BJ (cell line): Measurements from ENCODE around the gene EVI5. TPM values are rescaled to one million over a fixed set of nuclear protein-coding genes. Genes with fewer than 3 reads are reported as not detected.

Experiments used
- CTCF ChIA-PET: fragments of 350-600 bp; formaldehyde crosslinking; extraction: SDS; loops from one replicate; lab custom pipeline; 2021; ENCODE audit warnings: antibody characterized with exemption, inconsistent platforms; lab: Yijun Ruan, JAX
- POLR2A ChIA-PET: fragments of 300-600 bp; sonication (Branson Sonifier 250); formaldehyde crosslinking; extraction: SDS; loops from one replicate; lab custom pipeline; 2021; ENCODE audit warnings: antibody characterized with exemption; lab: Charles Lee
- DNase-seq: peaks from one replicate; pipeline ENCODE4 v3.0.0-alpha.2; 2011; ENCODE audit warnings: low read depth
- H3K27me3 ChIP-seq: 2 replicates; pipeline ENCODE4 v1.6.0; 2011; ENCODE audit warnings: low read length; ENCODE audit not compliant: control insufficient read depth, insufficient read depth
- H3K36me3 ChIP-seq: 2 replicates; pipeline ENCODE4 v1.5.1; 2011; ENCODE audit warnings: low read length; ENCODE audit not compliant: control insufficient read depth, insufficient read depth
- H3K4me3 ChIP-seq: 2 replicates; pipeline ENCODE4 v1.5.1; 2011; ENCODE audit warnings: low read depth, mild to moderate bottlenecking, control low read depth, low read length
- CTCF ChIP-seq: IDR thresholded peaks from 2 replicates; pipeline ENCODE4 v1.5.1; 2011; ENCODE audit warnings: low read depth, mild to moderate bottlenecking, control low read depth, inconsistent platforms, low read length, moderate library complexity; ENCODE audit not compliant: insufficient read depth
- polyA plus RNA-seq: library from polyadenylated mRNA; depleted of rRNA; stranded (reverse); fragments of >200 nt; gene quantifications from 2 replicates; pipeline ENCODE4 v1.2.3, GENCODE V29; 2011

Gene EVI5
- polyA plus RNA-seq, 1 experiment: 8.6 TPM

- Histone ChIP-seq H3K4me3 (no peak overlapping the region), H3K36me3 (no peaks in the 10 kb centered on the region), H3K27me3 (peaks cover 72% of the 10 kb centered on the region)
- DNase-seq: no peak
- ChIA-PET POLR2A (no interaction called here), CTCF (no interaction called here)
- no peak for TF ChIP-seq CTCF
Measured at GRCh38 chr1:92480813-92481598, 303.9 kb downstream of the EVI5 start.

- Histone ChIP-seq H3K27me3 (peaks cover 70% of the 10 kb centered on the region), H3K4me3 (no peak overlapping the region), H3K36me3 (no peaks in the 10 kb centered on the region)
- CTCF ChIA-PET: no interaction called here
- TF ChIP-seq CTCF: no peak
- no peak for DNase-seq
- POLR2A ChIA-PET: no interaction called here
Measured at GRCh38 chr1:92480200-92480812, 304.6 kb downstream of the EVI5 start.

GRCh38 chr1:92479587-92479986, 305.3 kb downstream of the EVI5 start:
- CTCF ChIA-PET: no interaction called here
- no peak for TF ChIP-seq CTCF
- peaks cover 63% of the 10 kb centered on the region for H3K27me3 ChIP-seq

GRCh38 chr1:92478393-92478792, 306.5 kb downstream of the EVI5 start:
- DNase-seq: no peak

More at GRCh38 chr1:92479587-92479986, 305.3 kb downstream of the EVI5 start:
- Histone ChIP-seq H3K4me3 (no peak overlapping the region), H3K36me3 (no peaks in the 10 kb centered on the region)
- POLR2A ChIA-PET: no interaction called here
- DNase-seq: no peak

More at GRCh38 chr1:92478393-92478792, 306.5 kb downstream of the EVI5 start:
- Histone ChIP-seq H3K4me3 (no peak overlapping the region), H3K27me3 (peaks cover 53% of the 10 kb centered on the region), H3K36me3 (no peaks in the 10 kb centered on the region)
- TF ChIP-seq CTCF: no peak
- ChIA-PET POLR2A (no interaction called here), CTCF (no interaction called here)
